Middle frontal gyrus (tissue), 1 donor: ENCODE data around the gene MC1R.
"Not testable (repeated sequence)": the region's sequence is repeated elsewhere in the genome, so short reads cannot be mapped to it uniquely, and the experiment has no call there.

Source experiments
- DNase-seq: peaks from one replicate; pipeline ENCODE4 v3.0.0-alpha.2; 2015; ENCODE audit warnings: low spot score; ENCODE audit errors: extremely low spot score

The MC1R gene

GRCh38 chr16:89934611-89935553, 16.2 kb downstream of the MC1R start:
- no peak for DNase-seq

- not testable (repeated sequence) for DNase-seq
Measured at GRCh38 chr16:89935620-89936019, 17.0 kb downstream of the MC1R start.

- DNase-seq: no peak
Measured at GRCh38 chr16:89936034-89936433, 17.4 kb downstream of the MC1R start.

GRCh38 chr16:89936508-89936907, 17.8 kb downstream of the MC1R start:
- no peak for DNase-seq

GRCh38 chr16:89936981-89937380, 18.3 kb downstream of the MC1R start:
- DNase-seq: no peak

- no peak for DNase-seq
Measured at GRCh38 chr16:89938175-89938885, 19.7 kb downstream of the MC1R start.

- no peak for DNase-seq
Measured at GRCh38 chr16:89944773-89945172, 26.1 kb downstream of the MC1R start.

- DNase-seq: no peak
Measured at GRCh38 chr16:89945654-89946053, 27.0 kb downstream of the MC1R start.

- no peak for DNase-seq
Measured at GRCh38 chr16:89946515-89946914, 27.9 kb downstream of the MC1R start.

- no peak for DNase-seq
Measured at GRCh38 chr16:89949121-89949742, 30.6 kb downstream of the MC1R start.

- no peak for DNase-seq
Measured at GRCh38 chr16:89949756-89950155, 31.1 kb downstream of the MC1R start.

- no peak for DNase-seq
Measured at GRCh38 chr16:89951509-89951908, 32.8 kb downstream of the MC1R start.

- no peak for DNase-seq
Measured at GRCh38 chr16:89952049-89952448, 33.4 kb downstream of the MC1R start.

GRCh38 chr16:89952551-89952950, 33.9 kb downstream of the MC1R start:
- DNase-seq: no peak

GRCh38 chr16:89953671-89954406, 35.2 kb downstream of the MC1R start:
- DNase-seq: no peak

GRCh38 chr16:89954462-89954861, 35.8 kb downstream of the MC1R start:
- no peak for DNase-seq

GRCh38 chr16:89955001-89955685, 36.5 kb downstream of the MC1R start:
- DNase-seq: no peak

GRCh38 chr16:89956505-89957215, 38.0 kb downstream of the MC1R start:
- DNase-seq: no peak

GRCh38 chr16:89957216-89957785, 38.6 kb downstream of the MC1R start:
- no peak for DNase-seq

GRCh38 chr16:89958068-89958467, 39.4 kb downstream of the MC1R start:
- no peak for DNase-seq
